Measurements from ENCODE around the gene COA1. TPM values are rescaled to one million over a fixed set of nuclear protein-coding genes. Genes with fewer than 3 reads are reported as not detected.

Gene COA1
- total RNA-seq, 2 donors from 2014 or later: 36.8 to 52.4 TPM

GRCh38 chr7:43619213-43620012 is 109.9 kb downstream of the COA1 start:
- Histone ChIP-seq H3K9me3 (no peaks in the 10 kb centered on the region), H3K27ac (no peak overlapping the region), H3K36me3 (replicated peaks in 1 of 2; ENCODE audit: insufficient read depth in 1 of 2, low read depth in 2 of 2) (no peaks in the 10 kb centered on the region), H3K27me3 (no peaks in the 10 kb centered on the region), H3K4me1 (peaks cover 13% of the 10 kb centered on the region), H3K4me3 (no peak overlapping the region)
- TF ChIP-seq CTCF (IDR thresholded peaks at IDR 0.05) (no peak), POLR2A (IDR thresholded peaks at IDR 0.05) (no peak)
- DNase-seq (no peak), ATAC-seq (no peak)
- intact Hi-C loops (cut with DNase I): no loop called here
- WGBS, 2 donors: 66 to 77% methylated on average over 4 of the region's 4 CpGs

GRCh38 chr7:43618073-43618472 is 111.2 kb downstream of the COA1 start:
- no peak for DNase-seq
- ATAC-seq: no peak
- Histone ChIP-seq H3K4me3 (no peak overlapping the region), H3K27ac (no peak overlapping the region), H3K9me3 (no peaks in the 10 kb centered on the region), H3K27me3 (no peaks in the 10 kb centered on the region), H3K36me3 (replicated peaks in 1 of 2; ENCODE audit: insufficient read depth in 1 of 2, low read depth in 2 of 2) (no peaks in the 10 kb centered on the region), H3K4me1 (peaks cover 13% of the 10 kb centered on the region)
- TF ChIP-seq POLR2A (IDR thresholded peaks at IDR 0.05) (no peak), CTCF (IDR thresholded peaks at IDR 0.05) (no peak)
- intact Hi-C loops (cut with DNase I): no loop called here
- WGBS, 2 donors: 57 to 67% methylated on average over 4 of the region's 4 CpGs

GRCh38 chr7:43616977-43617376 is 112.3 kb downstream of the COA1 start:
- Histone ChIP-seq H3K4me3 (no peak overlapping the region), H3K27me3 (no peaks in the 10 kb centered on the region), H3K27ac (no peak overlapping the region), H3K9me3 (no peaks in the 10 kb centered on the region), H3K4me1 (peaks cover 13% of the 10 kb centered on the region), H3K36me3 (replicated peaks in 1 of 2; ENCODE audit: insufficient read depth in 1 of 2, low read depth in 2 of 2) (no peaks in the 10 kb centered on the region)
- TF ChIP-seq CTCF (IDR thresholded peaks at IDR 0.05) (no peak), POLR2A (IDR thresholded peaks at IDR 0.05) (no peak)
- no peak for ATAC-seq
- WGBS, 2 donors: 96 to 97% methylated on average over 4 of the region's 4 CpGs
- no peak for DNase-seq
- intact Hi-C loops (cut with DNase I): no loop called here

GRCh38 chr7:43615558-43616145 is 113.7 kb downstream of the COA1 start:
- Histone ChIP-seq H3K4me1 (peaks cover 13% of the 10 kb centered on the region), H3K27ac (peak overlapping the region in 2 of 4 donors; percentile 6 to 38), H3K4me3 (no peak overlapping the region), H3K36me3 (replicated peaks in 1 of 2; ENCODE audit: insufficient read depth in 1 of 2, low read depth in 2 of 2) (peaks cover 0 to 2% of the 10 kb centered on the region in 2 donors), H3K27me3 (no peaks in the 10 kb centered on the region), H3K9me3 (no peaks in the 10 kb centered on the region)
- peak; percentile 18 for ATAC-seq
- TF ChIP-seq CTCF (IDR thresholded peaks at IDR 0.05): no peak
- no peak for TF ChIP-seq POLR2A (IDR thresholded peaks at IDR 0.05)
- intact Hi-C loops (cut with DNase I): no loop called here
- DNase-seq: no peak
- WGBS, 2 donors: 70 to 85% methylated on average over 7 of the region's 7 CpGs
